SU-DHL-6 (cell line): ENCODE results near the gene TP53RK.

Source experiments
- H2AFZ ChIP-seq: fragments of 200-600 bp; sonication (generic); 2 replicates; pipeline ENCODE4 v1.6.1; 2014; ENCODE audit warnings: low read depth, mild to moderate bottlenecking, moderate library complexity, mixed read lengths, antibody characterized with exemption, low read length; ENCODE audit not compliant: severe bottlenecking
- H3F3A ChIP-seq: fragments of 200-600 bp; shearing (Covaris generic); 2 replicates; pipeline ENCODE4 v1.6.0; 2016; ENCODE audit warnings: antibody characterized with exemption, mild to moderate bottlenecking; ENCODE audit not compliant: insufficient read depth
- H3K27ac ChIP-seq: fragments of 200-600 bp; sonication (generic); 2 replicates; pipeline ENCODE4 v1.5.1; 2016; ENCODE audit warnings: low read depth, mild to moderate bottlenecking, low read length, moderate library complexity, mixed read lengths
- H3K27me3 ChIP-seq: fragments of 200-600 bp; sonication (generic), shearing (Covaris generic); 2 replicates; pipeline ENCODE4 v1.6.0; 2014; ENCODE audit warnings: mild to moderate bottlenecking, low read length
- H3K36me3 ChIP-seq: fragments of 200-600 bp; sonication (generic); 2 replicates; pipeline ENCODE4 v1.6.1; 2014; ENCODE audit warnings: mild to moderate bottlenecking, low read length, mixed read lengths
- H3K4me2 ChIP-seq: fragments of 300-600, 200-600 bp; shearing (Covaris generic), sonication (generic); 2 replicates; pipeline ENCODE4 v1.6.0; 2014; ENCODE audit warnings: low read length, low read depth, mild to moderate bottlenecking; ENCODE audit not compliant: poor library complexity, severe bottlenecking
- H3K4me3 ChIP-seq: fragments of 200-600 bp; sonication (generic); 2 replicates; pipeline ENCODE4 v1.5.1; 2014; ENCODE audit warnings: antibody characterized with exemption, low read length, mild to moderate bottlenecking, mixed read lengths; ENCODE audit not compliant: insufficient read depth, poor library complexity, severe bottlenecking
- H3K79me2 ChIP-seq: fragments of 200-600 bp; sonication (generic); 2 replicates; pipeline ENCODE4 v1.6.1; 2014; ENCODE audit warnings: mild to moderate bottlenecking, low read length, moderate library complexity; ENCODE audit not compliant: insufficient read depth
- H3K9ac ChIP-seq: fragments of 200-600 bp; sonication (generic); 2 replicates; pipeline ENCODE4 v1.7.0; 2014; ENCODE audit warnings: mild to moderate bottlenecking, low read length
- H3K9me2 ChIP-seq: fragments of 200-600 bp; sonication (generic); replicated peaks from 2 replicates; pipeline ENCODE4 v1.6.1; 2014; ENCODE audit warnings: low read length; ENCODE audit not compliant: insufficient read depth
- H3K9me3 ChIP-seq: fragments of 200-600 bp; sonication (generic); 2 replicates; pipeline ENCODE4 v1.6.1; 2014; ENCODE audit warnings: low read length, mixed read lengths; ENCODE audit not compliant: insufficient read depth
- H4K20me1 ChIP-seq: fragments of 200-600 bp; sonication (generic); 2 replicates; pipeline ENCODE4 v1.6.1; 2014; ENCODE audit warnings: low read depth, mild to moderate bottlenecking, antibody characterized with exemption, low read length, moderate library complexity, mixed read lengths
- EZH2phosphoT487 ChIP-seq: fragments of 200-600 bp; sonication (generic), shearing (Covaris generic); conservative IDR thresholded peaks from 2 replicates; pipeline ENCODE4 v1.6.1; 2018; ENCODE audit warnings: mild to moderate bottlenecking, antibody characterized with exemption, low read length, moderate library complexity, mixed read lengths
- TF ChIP-seq, protein P1 (sequence below): fragments of 200-600 bp; sonication (generic); IDR thresholded peaks from one replicate; pipeline ENCODE4 v1.5.1; 2017; ENCODE audit warnings: antibody characterized with exemption, mild to moderate bottlenecking, low read length, moderate library complexity; ENCODE audit not compliant: insufficient read depth, poor library complexity, severe bottlenecking

The TP53RK gene

DNA sequence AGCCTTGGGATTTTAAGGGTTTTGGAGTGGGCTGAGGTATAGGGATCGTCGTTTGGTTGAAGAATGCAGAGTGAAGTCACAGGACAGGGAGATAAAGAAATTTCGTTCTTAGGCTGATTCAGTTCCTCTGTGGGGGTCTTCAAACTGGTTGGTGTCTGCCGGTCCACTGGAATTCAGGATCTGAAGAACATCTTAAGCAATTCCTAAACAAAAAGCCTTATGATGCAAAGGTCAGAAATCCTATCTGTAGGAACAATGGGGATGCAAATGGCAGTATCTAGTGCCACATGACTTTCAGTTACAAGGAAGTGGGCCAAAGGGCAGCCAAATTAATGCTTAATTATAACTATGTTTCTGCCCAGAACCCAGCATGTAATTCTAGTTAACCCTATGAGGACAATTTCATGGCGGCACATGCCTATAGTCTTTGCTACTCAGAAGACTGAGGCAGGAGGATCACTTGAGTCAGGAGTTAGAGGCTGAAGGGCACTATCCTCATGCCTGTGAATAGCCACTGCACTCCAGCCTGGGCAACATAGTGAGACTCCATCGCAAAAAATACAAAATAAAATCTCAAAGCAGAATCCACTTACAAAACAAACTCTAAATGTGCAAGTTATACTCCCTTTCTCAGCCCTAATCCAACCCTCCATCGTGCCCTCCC is 15.6 kb upstream of the TP53RK start:
- Histone ChIP-seq H3K79me2 (no peaks in the 10 kb centered on the region), H3K4me3 (no peak overlapping the region), H3F3A (no peaks in the 10 kb centered on the region), H3K27me3 (no peaks in the 10 kb centered on the region), H3K9me3 (0 out of 2 replicates have a peak, but pooled peaks cover 10% of the 10 kb centered on the region), H3K9me2 (no peaks in the 10 kb centered on the region), H4K20me1 (no peaks in the 10 kb centered on the region), H3K27ac (no peak overlapping the region), H3K36me3 (no peaks in the 10 kb centered on the region), H2AFZ (no peak overlapping the region), H3K9ac (no peak overlapping the region), H3K4me2 (no peak overlapping the region)
- TF ChIP-seq, protein P1, sequence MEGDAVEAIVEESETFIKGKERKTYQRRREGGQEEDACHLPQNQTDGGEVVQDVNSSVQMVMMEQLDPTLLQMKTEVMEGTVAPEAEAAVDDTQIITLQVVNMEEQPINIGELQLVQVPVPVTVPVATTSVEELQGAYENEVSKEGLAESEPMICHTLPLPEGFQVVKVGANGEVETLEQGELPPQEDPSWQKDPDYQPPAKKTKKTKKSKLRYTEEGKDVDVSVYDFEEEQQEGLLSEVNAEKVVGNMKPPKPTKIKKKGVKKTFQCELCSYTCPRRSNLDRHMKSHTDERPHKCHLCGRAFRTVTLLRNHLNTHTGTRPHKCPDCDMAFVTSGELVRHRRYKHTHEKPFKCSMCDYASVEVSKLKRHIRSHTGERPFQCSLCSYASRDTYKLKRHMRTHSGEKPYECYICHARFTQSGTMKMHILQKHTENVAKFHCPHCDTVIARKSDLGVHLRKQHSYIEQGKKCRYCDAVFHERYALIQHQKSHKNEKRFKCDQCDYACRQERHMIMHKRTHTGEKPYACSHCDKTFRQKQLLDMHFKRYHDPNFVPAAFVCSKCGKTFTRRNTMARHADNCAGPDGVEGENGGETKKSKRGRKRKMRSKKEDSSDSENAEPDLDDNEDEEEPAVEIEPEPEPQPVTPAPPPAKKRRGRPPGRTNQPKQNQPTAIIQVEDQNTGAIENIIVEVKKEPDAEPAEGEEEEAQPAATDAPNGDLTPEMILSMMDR = no peak
- no peak for TF ChIP-seq EZH2phosphoT487

DNA sequence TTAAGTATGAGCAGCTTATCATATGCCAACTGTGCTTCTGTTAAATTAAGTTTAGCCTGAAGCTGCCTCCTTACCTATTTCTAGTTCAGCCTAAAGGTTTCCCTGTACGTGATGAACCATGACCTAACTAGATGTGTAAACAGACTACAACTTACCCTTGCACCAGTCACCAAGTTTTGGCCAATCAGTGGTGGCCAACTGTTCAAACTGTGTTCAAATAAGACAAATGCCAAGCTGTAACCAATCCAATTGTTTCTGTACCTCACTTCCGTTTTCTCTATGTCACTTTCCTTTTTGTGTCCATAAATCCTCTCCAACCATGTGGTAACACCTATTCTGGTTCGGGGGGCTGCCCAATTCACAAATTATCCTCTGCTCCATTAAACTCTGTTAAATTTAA is 14.2 kb upstream of the TP53RK start:
- Histone ChIP-seq H3K9ac (no peak overlapping the region), H2AFZ (no peak overlapping the region), H4K20me1 (no peaks in the 10 kb centered on the region), H3F3A (no peaks in the 10 kb centered on the region), H3K36me3 (no peaks in the 10 kb centered on the region), H3K4me2 (no peak overlapping the region), H3K9me3 (0 out of 2 replicates have a peak, but pooled peaks cover 10% of the 10 kb centered on the region), H3K27me3 (no peaks in the 10 kb centered on the region), H3K79me2 (no peaks in the 10 kb centered on the region), H3K9me2 (no peaks in the 10 kb centered on the region), H3K4me3 (no peak overlapping the region), H3K27ac (no peak overlapping the region)
- no peak for TF ChIP-seq EZH2phosphoT487
- TF ChIP-seq, protein P1 = no peak

DNA sequence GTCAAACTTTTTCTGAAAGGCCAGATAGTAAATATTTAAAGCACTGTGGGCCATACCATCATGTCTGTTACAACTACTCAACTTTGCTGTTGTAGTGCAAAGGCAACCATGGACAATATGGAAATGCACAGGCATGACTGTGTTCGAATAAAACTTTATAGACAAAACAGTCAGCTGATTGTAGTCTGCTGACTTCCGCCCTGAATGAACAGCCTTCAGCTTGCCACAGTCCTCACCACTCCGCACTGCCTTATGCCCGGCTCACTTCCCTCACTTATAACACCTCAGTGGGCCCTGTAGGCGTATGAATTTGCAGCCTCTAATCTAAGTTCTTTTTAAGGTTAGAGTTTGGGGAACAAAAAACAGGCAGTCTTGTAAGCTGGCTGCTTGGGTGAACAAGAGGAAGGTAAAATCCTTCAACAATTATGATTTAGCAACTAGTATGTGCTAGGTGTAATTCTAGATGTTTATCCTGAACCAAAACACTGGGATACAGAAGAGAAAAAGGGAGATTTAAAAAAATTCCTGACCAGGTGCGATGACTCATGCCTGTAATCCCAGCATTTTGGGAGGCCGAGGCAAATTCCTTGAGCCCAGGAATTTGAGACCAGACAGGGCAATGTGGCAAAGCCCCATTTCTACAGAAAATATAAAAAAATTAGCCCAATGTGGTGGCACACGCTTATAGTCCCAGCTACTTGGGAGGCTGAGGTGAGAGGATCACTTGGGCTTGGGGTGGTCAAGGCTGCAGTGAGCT is 13.4 kb upstream of the TP53RK start:
- Histone ChIP-seq H4K20me1 (no peaks in the 10 kb centered on the region), H3F3A (no peaks in the 10 kb centered on the region), H2AFZ (no peak overlapping the region), H3K36me3 (no peaks in the 10 kb centered on the region), H3K4me3 (no peak overlapping the region), H3K27me3 (no peaks in the 10 kb centered on the region), H3K27ac (no peak overlapping the region), H3K79me2 (no peaks in the 10 kb centered on the region), H3K9ac (no peak overlapping the region), H3K4me2 (no peak overlapping the region), H3K9me3 (0 out of 2 replicates have a peak, but pooled peaks cover 10% of the 10 kb centered on the region), H3K9me2 (no peaks in the 10 kb centered on the region)
- TF ChIP-seq EZH2phosphoT487 = no peak
- TF ChIP-seq, protein P1 = no peak
